GM12865 (cell line): ENCODE results near the gene C3orf18.
A peak's percentile ranks its signal among the peaks of the same experiment; 100 is the strongest.

Experiments used
- DNase-seq: peaks from one replicate; pipeline ENCODE4 v3.0.0; 2010; ENCODE audit warnings: low read depth
- H3K4me3 ChIP-seq: 2 replicates; pipeline ENCODE4 v1.5.1; 2011; ENCODE audit warnings: mild to moderate bottlenecking, low read depth, low read length, control low read depth
- TF ChIP-seq, protein P1 (sequence below): IDR thresholded peaks from 2 replicates; pipeline ENCODE4 v1.5.1; 2011; ENCODE audit warnings: low read length, control low read depth, low read depth, inconsistent platforms; ENCODE audit not compliant: insufficient read depth; ENCODE audit errors: missing control alignments

Gene C3orf18

DNA sequence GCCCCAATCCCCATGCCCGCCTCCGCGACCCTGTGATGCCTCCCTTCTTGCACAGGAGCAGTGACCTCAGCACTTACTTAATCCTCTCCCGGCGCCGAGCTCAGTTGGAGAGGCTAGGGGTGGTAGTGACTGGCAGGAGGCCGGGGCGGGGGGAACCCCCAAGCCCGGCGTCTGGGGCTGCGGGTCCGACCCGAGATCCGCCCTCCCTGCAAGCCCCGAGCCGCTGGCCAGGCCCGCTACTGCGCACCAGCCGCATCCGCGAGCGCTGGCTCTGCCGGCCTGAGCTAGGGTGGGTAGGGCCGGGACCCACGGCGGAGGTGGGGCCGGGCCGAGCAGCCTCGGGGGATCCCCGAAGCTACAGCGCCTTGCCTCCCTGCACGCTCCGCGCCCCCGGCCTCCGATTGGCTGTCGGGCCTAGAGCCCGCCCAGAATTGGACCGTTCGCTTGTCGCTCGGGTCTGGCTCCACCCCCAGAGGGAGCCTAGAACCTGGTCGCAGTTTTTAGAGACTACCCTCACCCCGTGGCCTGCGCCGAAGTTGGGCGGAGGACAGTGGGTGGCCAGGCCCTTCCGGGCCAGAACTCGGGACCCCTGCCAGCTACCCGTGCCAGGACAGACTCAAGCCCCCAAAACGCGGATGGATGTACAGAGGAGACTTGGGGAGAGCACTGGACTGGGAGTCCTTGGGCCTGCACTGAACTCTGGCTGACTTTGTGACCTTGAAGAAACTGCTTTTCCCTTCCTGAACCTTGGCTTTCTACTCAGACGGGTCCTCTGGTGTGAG lies at the start of gene C3orf18:
TSS of gene C3orf18 (minus strand) at position 362 of the 782 bp plus-strand sequence. CDS start 2,048 bp downstream, outside the sequence.
- TF ChIP-seq, protein P1, sequence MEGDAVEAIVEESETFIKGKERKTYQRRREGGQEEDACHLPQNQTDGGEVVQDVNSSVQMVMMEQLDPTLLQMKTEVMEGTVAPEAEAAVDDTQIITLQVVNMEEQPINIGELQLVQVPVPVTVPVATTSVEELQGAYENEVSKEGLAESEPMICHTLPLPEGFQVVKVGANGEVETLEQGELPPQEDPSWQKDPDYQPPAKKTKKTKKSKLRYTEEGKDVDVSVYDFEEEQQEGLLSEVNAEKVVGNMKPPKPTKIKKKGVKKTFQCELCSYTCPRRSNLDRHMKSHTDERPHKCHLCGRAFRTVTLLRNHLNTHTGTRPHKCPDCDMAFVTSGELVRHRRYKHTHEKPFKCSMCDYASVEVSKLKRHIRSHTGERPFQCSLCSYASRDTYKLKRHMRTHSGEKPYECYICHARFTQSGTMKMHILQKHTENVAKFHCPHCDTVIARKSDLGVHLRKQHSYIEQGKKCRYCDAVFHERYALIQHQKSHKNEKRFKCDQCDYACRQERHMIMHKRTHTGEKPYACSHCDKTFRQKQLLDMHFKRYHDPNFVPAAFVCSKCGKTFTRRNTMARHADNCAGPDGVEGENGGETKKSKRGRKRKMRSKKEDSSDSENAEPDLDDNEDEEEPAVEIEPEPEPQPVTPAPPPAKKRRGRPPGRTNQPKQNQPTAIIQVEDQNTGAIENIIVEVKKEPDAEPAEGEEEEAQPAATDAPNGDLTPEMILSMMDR, result no peak
- peak; percentile 95 for DNase-seq
- peak within 1 kb of the TSS; percentile 96 for H3K4me3 ChIP-seq

DNA sequence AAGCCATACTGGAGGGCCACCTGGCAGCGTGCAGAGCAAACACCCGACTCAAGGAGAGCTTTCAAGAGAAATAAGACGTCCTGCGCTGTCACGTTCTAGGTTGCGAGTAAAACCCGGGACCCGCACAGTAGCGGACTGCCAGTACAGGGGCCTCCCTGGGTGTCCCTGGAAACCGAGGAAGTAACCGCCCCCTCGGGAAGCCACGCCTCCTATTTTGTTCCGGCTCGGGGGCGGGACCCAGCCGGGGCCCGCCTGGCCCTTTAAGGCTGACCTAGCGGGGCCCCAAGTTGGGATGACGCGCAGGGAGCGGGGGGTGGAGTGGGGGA lies 49.2 kb upstream of the C3orf18 start:
- TF ChIP-seq, protein P1, result no peak

DNA sequence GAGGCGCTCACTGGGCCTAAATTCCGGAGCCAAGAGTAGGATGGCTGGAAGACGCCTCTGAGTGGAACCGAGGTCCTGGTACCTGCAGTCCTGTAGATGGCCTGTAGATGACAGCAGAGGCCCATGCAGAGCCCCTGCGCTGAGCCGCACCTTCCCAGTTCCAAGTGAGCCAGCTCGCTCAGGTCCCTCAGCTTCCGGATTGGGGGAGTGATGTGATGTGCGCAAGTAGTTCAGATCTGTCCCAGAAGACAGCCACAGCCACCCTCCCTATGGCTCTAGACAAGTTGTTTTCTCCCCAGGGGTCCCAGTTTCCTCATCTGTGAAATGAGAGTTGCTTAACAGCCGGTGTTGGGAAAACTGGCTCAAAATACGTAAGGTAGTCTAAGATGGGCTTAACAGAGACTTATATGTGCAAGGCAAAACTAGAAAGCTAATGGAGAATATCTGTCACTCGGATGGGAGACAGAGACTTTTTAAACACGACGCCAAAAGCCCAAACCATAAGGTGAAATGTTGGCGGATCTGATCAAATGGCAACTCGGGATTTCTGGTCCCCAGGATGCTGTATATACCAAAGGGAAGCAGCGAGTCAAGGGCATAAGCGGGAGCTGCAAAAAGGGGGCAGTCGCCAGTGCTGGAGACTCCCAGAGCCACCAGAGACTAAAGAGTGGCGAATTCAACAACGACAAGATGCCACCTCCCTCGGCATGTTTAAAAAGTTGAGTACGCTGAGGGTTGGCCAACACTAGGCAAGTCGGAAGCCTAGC lies 48.6 kb upstream of the C3orf18 start:
- DNase-seq, result peak; percentile 90
- peak overlapping the region; percentile 79 for H3K4me3 ChIP-seq

More for the DNA sequence above, 49.2 kb upstream of the C3orf18 start:
- H3K4me3 ChIP-seq, result peak overlapping the region; percentile 79
- peak; percentile 93 for DNase-seq

DNA sequence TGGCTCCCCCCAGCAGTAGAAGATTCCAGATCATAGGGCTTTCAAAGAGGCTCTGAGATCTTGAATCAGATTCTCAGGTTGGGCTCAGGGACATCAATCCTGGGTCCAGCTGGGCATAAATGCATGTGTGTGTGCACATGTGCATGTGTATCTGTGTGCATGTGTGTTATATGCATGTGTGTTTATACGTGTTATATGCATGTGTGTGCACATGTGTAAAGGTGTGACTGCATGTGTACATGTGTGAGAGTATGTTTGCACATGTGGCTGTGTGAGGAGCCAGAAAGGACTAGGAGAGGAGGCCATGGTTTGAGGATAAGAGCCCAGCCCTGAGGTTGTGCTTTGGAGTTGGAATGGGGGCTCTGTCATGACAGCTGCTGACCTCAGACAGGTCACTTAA lies 47.6 kb upstream of the C3orf18 start:
- TF ChIP-seq, protein P1, result no peak
- no peak for DNase-seq
- no peak overlapping the region for H3K4me3 ChIP-seq

More for the DNA sequence above, 48.6 kb upstream of the C3orf18 start:
- TF ChIP-seq, protein P1, result peak; percentile 100

DNA sequence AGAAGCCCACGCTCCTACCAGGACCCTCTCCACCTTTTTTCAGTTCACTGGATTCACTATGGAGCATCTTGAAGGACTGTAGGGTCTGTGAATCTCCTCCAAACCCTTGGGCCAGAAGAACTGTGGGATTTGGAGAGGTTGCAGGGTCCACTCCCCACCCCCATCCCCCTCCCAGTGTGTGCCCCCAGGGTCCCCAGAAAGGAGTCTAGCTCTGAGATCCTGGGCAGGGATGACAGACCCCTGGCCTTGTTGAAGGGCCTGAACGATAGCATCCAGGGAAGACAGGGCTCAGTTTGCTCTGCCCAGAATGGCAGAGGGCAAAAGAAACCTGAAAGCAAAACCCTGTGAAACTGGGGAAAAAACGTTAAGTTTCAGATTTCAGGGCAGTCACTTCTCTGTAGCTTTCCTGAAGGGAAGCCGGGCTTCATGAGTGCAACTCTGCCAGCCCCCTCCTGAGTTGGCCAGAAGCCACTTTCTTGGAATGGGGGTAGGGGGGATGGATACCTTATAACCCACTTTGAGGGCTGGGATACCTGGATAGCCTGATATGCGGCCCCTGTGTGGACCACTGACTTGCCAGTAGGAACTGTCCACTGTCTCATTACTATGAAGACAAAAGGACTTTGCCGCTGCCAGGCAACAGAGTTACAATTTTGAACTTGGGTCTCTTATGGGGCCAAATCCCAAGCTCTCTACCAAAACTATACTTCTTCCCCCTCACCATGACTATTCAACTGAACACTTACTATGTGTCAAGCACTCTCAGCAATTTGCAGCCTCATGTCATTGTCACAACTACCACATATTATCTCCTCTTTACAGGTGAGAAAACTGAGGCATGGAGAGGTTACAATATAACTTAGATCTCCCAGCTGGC lies 45.7 kb upstream of the C3orf18 start:
- no peak for DNase-seq
- H3K4me3 ChIP-seq, result no peak overlapping the region
- TF ChIP-seq, protein P1, result no peak

DNA sequence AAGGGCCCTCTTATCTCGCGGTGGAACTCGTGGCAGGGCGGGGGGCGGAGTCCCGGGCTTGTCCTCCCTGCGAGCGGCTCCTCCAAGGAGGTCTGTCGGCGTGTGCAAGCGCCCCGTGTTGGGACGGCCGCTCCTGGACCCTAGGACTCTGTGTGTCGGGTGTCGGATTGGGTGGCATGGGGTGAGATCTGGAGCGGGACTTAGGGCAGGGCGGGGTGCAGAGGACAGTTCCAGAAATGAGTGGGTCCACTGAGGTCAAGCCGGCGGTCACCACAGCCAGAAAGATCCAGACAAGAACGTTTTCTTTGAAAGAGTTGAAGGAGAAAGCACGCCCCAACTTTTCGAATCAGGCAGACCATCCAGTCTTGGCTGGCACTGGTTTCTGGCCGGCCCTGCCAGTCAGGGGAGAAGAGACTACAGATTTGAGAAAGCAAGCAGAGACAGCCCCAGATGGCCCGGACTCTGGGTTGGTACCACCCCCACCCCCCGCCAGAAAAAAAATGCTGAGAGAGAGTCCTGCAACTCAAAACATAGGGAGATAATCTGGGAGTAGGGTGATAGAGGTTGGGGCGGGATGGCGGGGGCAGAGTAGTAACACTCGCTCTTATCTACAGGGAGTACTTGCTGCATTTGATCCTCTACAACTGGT lies 44.8 kb upstream of the C3orf18 start:
- TF ChIP-seq, protein P1, result no peak
- H3K4me3 ChIP-seq, result peak overlapping the region; percentile 64
- no peak for DNase-seq
